WTC11 (cell line): ENCODE measurements around the gene PDE8B. TPM values are rescaled to one million over a fixed set of nuclear protein-coding genes. Genes with fewer than 3 reads are reported as not detected.

Experiments used
- ATAC-seq: fragments of 200-7000 bp; cut with Tn5 transposase; 2 replicates; pipeline ENCODE4 v1.10.0; 2021; ENCODE audit warnings: mild to moderate bottlenecking, moderate library complexity
- CTCF ChIA-PET: fragments of 300-600 bp; sonication (Branson Sonifier 250); formaldehyde crosslinking; loops from one replicate; lab custom pipeline; 2021; ENCODE audit warnings: antibody characterized with exemption; lab: Charles Lee
- POLR2A ChIA-PET: fragments of 350-600 bp; sonication (Branson Sonifier 250); formaldehyde crosslinking; loops from one replicate; lab custom pipeline; 2021; ENCODE audit warnings: antibody characterized with exemption; lab: Charles Lee
- DNase-seq: peaks from one replicate; pipeline ENCODE4 v3.0.0; 2021; ENCODE audit warnings: low spot score
- H3K27ac Mint-ChIP-seq: 2 replicates; pipeline ENCODE4 v1.8.0; 2021; ENCODE audit warnings: mixed read lengths
- H3K27me3 Mint-ChIP-seq: 2 replicates; pipeline ENCODE4 v1.8.0; 2021; ENCODE audit warnings: low read depth, mild to moderate bottlenecking, moderate library complexity, mixed read lengths
- H3K36me3 Mint-ChIP-seq: 2 replicates; pipeline ENCODE4 v1.8.0; 2021; ENCODE audit warnings: mixed read lengths
- H3K4me1 Mint-ChIP-seq: 2 replicates; pipeline ENCODE4 v1.8.0; 2022; ENCODE audit warnings: mixed read lengths
- H3K4me3 Mint-ChIP-seq: 2 replicates; pipeline ENCODE4 v1.8.0; 2021; ENCODE audit warnings: mild to moderate bottlenecking, moderate library complexity, mixed read lengths
- H3K9me3 Mint-ChIP-seq: 2 replicates; pipeline ENCODE4 v1.8.0; 2021; ENCODE audit warnings: mixed read lengths
- AFF4 ChIP-seq: sonication (generic); formaldehyde crosslinking; IDR thresholded peaks from 2 replicates; pipeline ENCODE4 v1.8.1; 2023; ENCODE audit warnings: mild to moderate bottlenecking, missing genetic modification reagents, borderline replicate concordance
- ETV6 ChIP-seq: sonication (generic); formaldehyde crosslinking; IDR thresholded peaks from 2 replicates; pipeline ENCODE4 v1.8.1; 2022; ENCODE audit warnings: mild to moderate bottlenecking, missing genetic modification reagents
- FOXP1 ChIP-seq: sonication (generic); formaldehyde crosslinking; IDR thresholded peaks from 2 replicates; pipeline ENCODE4 v1.8.0; 2022; ENCODE audit warnings: missing genetic modification reagents, mild to moderate bottlenecking, moderate library complexity, borderline replicate concordance
- MAX ChIP-seq: sonication (generic); formaldehyde crosslinking; IDR thresholded peaks from 2 replicates; pipeline ENCODE4 v1.8.0; 2022; ENCODE audit warnings: mild to moderate bottlenecking, missing genetic modification reagents
- NR1H2 ChIP-seq: sonication (generic); formaldehyde crosslinking; IDR thresholded peaks from 2 replicates; pipeline ENCODE4 v1.9.0; 2021; ENCODE audit warnings: mild to moderate bottlenecking, moderate library complexity, missing genetic modification reagents
- NR2C2 ChIP-seq: sonication (generic); formaldehyde crosslinking; IDR thresholded peaks from 2 replicates; pipeline ENCODE4 v1.8.0; 2022; ENCODE audit warnings: mild to moderate bottlenecking, missing genetic modification reagents
- NR3C1 ChIP-seq: sonication (generic); formaldehyde crosslinking; conservative IDR thresholded peaks from 2 replicates; pipeline ENCODE4 v1.8.1; 2023; ENCODE audit warnings: low read depth, mild to moderate bottlenecking, missing genetic modification reagents
- ZBTB43 ChIP-seq: sonication (generic); formaldehyde crosslinking; IDR thresholded peaks from 2 replicates; pipeline ENCODE4 v1.8.1; 2023; ENCODE audit warnings: mild to moderate bottlenecking, missing genetic modification reagents
- ZNF138 ChIP-seq: sonication (generic); formaldehyde crosslinking; conservative IDR thresholded peaks from 2 replicates; pipeline ENCODE4 v1.8.1; 2022; ENCODE audit warnings: mild to moderate bottlenecking, moderate library complexity, missing genetic modification reagents
- ZNF232 ChIP-seq: sonication (generic); formaldehyde crosslinking; IDR thresholded peaks from 2 replicates; pipeline ENCODE4 v1.8.0; 2022; ENCODE audit warnings: mild to moderate bottlenecking, missing genetic modification reagents
- total RNA-seq: library from RNA; stranded (reverse); gene quantifications from 3 replicates; pipeline ENCODE4 v1.2.3, GENCODE V29; 2021
- TF ChIP-seq, protein P1 (sequence below): fragments of 200-600 bp; IDR thresholded peaks from 2 replicates; pipeline ENCODE4 v1.8.0; 2022; ENCODE audit warnings: antibody characterized with exemption
- TF ChIP-seq, protein P2 (sequence below): sonication (generic); formaldehyde crosslinking; IDR thresholded peaks from 2 replicates; pipeline ENCODE4 v1.8.1; 2022; ENCODE audit warnings: low read depth, missing genetic modification reagents, borderline replicate concordance
- TF ChIP-seq, protein P3 (sequence below): fragments of 250-450 bp; sonication (Bioruptor Pico); conservative IDR thresholded peaks from 2 replicates; pipeline ENCODE4 v1.9.0; 2021; ENCODE audit warnings: mild to moderate bottlenecking

Gene PDE8B
- total RNA-seq, 1 experiment from 2014 or later: 0.31 TPM

- TF ChIP-seq AFF4 (CRISPR knock-in tag) (no peak), NR2C2 (CRISPR knock-in tag) (no peak), ETV6 (CRISPR knock-in tag) (no peak), ZNF138 (CRISPR knock-in tag) (no peak), ZNF232 (no peak), FOXP1 (CRISPR knock-in tag) (no peak), ZBTB43 (no peak)
- TF ChIP-seq, protein P1, sequence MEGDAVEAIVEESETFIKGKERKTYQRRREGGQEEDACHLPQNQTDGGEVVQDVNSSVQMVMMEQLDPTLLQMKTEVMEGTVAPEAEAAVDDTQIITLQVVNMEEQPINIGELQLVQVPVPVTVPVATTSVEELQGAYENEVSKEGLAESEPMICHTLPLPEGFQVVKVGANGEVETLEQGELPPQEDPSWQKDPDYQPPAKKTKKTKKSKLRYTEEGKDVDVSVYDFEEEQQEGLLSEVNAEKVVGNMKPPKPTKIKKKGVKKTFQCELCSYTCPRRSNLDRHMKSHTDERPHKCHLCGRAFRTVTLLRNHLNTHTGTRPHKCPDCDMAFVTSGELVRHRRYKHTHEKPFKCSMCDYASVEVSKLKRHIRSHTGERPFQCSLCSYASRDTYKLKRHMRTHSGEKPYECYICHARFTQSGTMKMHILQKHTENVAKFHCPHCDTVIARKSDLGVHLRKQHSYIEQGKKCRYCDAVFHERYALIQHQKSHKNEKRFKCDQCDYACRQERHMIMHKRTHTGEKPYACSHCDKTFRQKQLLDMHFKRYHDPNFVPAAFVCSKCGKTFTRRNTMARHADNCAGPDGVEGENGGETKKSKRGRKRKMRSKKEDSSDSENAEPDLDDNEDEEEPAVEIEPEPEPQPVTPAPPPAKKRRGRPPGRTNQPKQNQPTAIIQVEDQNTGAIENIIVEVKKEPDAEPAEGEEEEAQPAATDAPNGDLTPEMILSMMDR: no peak
Observed at GRCh38 chr5:77329664-77330430, 119.4 kb downstream of the PDE8B start (continued).

DNA sequence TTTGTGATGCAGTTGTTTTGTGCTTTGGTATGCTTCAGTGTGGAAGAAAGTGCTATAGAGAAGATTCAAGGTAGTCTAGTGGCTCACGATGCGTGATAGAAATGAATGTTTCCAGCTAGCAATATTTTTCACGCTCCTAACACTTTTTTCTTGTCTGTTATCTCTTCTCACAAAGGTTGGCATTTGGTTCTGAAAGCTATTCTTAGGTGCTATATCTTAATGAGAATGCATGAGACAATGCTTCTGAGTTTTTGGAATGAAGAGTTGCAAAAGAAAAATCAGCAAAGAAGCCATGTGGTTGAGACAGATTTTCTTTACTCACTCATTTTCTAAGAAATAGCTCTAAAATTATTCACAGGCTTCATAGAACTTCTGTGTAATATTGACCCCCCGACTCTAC is 122.6 kb downstream of the PDE8B start:
- DNase-seq (no peak), ATAC-seq (no peak)
- no peaks in the 10 kb centered on the region for H3K9me3 Mint-ChIP-seq
- H3K27ac Mint-ChIP-seq: no peak overlapping the region
- H3K27me3 Mint-ChIP-seq: no peaks in the 10 kb centered on the region; the same call in 1 of the 2 replicates
- CTCF ChIA-PET: no interaction called here
- POLR2A ChIA-PET: no interaction called here
- no peak for TF ChIP-seq NR2C2 (CRISPR knock-in tag)
- no peak for TF ChIP-seq NR1H2 (CRISPR knock-in tag)
- TF ChIP-seq, protein P2, sequence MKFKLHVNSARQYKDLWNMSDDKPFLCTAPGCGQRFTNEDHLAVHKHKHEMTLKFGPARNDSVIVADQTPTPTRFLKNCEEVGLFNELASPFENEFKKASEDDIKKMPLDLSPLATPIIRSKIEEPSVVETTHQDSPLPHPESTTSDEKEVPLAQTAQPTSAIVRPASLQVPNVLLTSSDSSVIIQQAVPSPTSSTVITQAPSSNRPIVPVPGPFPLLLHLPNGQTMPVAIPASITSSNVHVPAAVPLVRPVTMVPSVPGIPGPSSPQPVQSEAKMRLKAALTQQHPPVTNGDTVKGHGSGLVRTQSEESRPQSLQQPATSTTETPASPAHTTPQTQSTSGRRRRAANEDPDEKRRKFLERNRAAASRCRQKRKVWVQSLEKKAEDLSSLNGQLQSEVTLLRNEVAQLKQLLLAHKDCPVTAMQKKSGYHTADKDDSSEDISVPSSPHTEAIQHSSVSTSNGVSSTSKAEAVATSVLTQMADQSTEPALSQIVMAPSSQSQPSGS (CRISPR knock-in tag): no peak
- TF ChIP-seq MAX (CRISPR knock-in tag): no peak
- no peak for TF ChIP-seq NR3C1 (CRISPR knock-in tag)
- TF ChIP-seq, protein P3, sequence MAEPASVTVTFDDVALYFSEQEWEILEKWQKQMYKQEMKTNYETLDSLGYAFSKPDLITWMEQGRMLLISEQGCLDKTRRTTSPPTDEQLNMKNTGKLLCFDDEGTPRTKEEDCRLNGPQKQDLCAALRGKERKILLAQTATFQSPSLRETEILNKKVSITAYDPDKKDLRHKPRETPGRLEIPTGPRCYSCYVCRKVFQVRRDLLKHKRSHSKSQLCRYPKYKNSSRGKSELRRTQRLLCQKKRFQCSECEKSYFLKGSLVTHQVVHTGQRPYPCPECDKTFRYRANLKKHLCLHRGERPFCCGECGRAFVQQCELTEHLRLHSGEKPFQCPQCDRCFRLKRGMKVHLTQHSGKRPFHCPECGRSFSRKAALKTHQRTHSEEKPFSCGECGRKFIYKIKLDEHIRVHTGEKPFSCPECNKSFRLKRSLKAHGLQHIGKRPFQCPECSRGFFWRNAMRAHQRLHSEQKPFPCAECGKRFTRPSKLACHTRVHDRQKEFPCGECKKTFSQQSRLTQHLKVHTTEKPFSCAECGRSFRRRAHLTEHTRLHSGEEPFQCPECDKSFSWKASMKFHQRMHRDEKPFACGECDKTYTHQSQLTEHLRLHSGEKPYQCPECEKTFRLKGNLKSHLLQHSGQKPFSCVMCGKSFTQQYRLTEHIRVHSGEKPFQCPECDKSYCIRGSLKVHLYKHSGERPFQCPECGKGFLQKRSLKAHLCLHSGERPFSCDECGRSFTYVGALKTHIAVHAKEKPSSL (CRISPR knock-in tag): no peak
- H3K4me1 Mint-ChIP-seq: peaks cover 23% of the 10 kb centered on the region
- H3K36me3 Mint-ChIP-seq: no peaks in the 10 kb centered on the region
- H3K4me3 Mint-ChIP-seq: no peak overlapping the region
